GM12801 (cell line): Measurements from ENCODE around the gene SMCHD1.

Experiments used
- CTCF ChIP-seq: IDR thresholded peaks from one replicate; pipeline ENCODE4 v1.5.1; 2011; ENCODE audit warnings: control low read depth; ENCODE audit not compliant: insufficient read length; ENCODE audit errors: extremely low read depth

SMCHD1 gene

GRCh38 chr18:2707551-2708168 lies 52.1 kb downstream of the SMCHD1 start:
- TF ChIP-seq CTCF = no peak

- no peak for TF ChIP-seq CTCF
Measured at GRCh38 chr18:2709316-2709715, 53.8 kb downstream of the SMCHD1 start.

- no peak for TF ChIP-seq CTCF
Measured at GRCh38 chr18:2714140-2714539, 58.6 kb downstream of the SMCHD1 start.

GRCh38 chr18:2715990-2716389 lies 60.5 kb downstream of the SMCHD1 start:
- TF ChIP-seq CTCF = no peak

- no peak for TF ChIP-seq CTCF
Measured at GRCh38 chr18:2716394-2717326, 61.1 kb downstream of the SMCHD1 start.

- TF ChIP-seq CTCF = no peak
Measured at GRCh38 chr18:2717407-2717806, 61.9 kb downstream of the SMCHD1 start.

GRCh38 chr18:2719040-2719439 lies 63.5 kb downstream of the SMCHD1 start:
- no peak for TF ChIP-seq CTCF
